HG03103 (cell line): ENCODE data around the gene HDDC3.

Experiments
- ATAC-seq: cut with Tn5 transposase; IDR thresholded peaks from one replicate; pipeline ENCODE4 v1.9.1; 2021; ENCODE audit warnings: low read depth; ENCODE audit not compliant: unreplicated experiment

HDDC3 gene

DNA sequence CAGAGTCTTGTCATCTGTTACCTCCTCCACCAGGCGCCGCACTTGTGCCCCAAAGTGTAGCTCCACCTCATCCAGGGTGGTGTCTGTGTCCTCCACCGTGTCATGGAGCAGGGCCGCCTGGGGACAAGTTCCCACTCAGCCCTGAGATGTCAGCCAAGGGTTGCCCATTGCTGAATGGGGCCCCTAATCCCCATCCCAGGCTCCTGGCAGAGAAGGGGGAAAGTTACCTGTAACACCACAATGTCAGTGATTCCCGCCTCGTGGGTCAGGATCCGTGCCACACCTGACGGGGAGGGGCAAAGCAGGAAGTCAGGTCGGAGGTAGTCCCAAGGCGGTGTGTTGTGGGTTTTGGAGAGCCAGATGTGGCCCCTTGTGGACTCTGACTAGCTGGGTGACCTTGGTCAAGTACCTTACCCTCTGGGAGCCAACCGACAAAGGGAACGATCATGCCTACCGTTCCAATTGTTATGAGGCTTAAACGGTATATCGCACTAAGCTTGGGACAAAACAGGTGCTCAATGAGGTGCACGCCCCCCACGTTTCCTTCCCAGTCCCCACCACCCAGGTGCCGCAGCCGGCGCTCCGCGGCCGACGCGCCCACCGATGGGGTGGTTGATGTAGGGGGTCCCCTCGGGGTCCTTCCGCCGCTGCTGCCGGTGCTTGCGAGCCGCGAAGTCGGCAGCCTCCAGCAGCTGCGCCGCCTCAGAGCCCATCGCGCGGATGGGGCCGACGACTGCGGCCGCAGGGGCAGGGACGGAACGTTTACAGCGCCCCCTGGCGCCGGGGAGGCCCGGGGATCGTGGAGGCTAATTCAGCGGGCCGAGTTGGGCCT is at the start of gene HDDC3:
TSS of gene HDDC3 (minus strand) at position 722 of the 832 bp plus-strand sequence. CDS start at position 713, 9 bp downstream.
- ATAC-seq = peak; percentile 33

DNA sequence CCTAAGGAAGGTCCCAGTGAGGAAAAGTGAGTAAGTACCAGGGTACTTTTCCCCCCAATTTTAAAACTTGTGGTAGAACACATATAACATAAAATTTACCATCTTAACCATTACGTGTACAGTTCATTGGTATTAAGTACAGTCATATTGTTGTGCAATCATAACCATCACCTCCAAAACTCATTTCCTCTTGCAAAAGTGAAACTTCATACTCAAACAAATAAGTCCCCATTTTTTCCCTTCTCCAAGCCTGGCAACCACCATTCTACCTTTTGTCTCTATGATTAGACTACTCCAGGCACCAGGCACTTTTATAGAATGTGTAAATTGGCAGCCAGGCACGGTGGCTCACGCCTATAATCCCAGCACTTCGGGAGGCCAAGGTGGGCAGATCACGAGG is 49.8 kb upstream of the HDDC3 start:
- peak; percentile 34 for ATAC-seq

DNA sequence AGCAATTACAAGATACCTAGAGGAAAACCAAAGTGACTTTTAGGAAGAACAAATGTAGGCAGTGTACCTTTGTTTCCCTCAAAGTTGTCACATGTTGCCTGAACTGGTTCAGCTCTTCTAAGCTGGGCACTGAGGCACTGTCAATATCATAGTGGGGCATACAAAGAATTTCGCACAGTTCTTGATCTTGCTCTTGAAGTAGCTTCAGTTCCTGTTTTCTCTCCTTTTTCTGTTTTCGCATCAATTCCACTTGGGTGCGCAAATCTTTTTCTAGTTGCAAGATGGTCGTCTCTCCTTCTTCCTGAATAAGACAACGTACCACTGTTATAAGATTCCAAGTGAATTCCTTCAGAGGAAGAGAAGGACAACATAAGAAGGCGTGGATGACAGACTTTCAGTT is 49.3 kb upstream of the HDDC3 start:
- peak; percentile 76 for ATAC-seq

DNA sequence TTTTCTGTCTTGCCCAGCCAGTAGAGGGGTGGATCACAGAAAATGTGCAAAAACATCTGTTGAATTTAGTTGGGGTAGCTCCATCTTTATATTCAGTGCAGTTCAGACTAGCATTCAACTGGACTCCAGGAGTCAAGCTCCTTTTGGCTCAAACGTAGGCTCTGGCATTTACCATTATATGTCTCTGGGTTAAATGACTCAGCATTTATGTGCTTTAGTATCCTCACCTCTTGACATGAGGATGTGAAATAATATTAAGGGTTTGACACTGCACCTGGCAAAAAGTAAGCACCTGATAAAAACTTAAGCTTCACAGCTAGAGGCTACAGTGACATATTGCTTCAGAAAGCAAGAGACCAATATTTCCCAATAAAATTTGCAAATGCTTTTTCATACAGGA is 47.2 kb upstream of the HDDC3 start:
- no peak for ATAC-seq

DNA sequence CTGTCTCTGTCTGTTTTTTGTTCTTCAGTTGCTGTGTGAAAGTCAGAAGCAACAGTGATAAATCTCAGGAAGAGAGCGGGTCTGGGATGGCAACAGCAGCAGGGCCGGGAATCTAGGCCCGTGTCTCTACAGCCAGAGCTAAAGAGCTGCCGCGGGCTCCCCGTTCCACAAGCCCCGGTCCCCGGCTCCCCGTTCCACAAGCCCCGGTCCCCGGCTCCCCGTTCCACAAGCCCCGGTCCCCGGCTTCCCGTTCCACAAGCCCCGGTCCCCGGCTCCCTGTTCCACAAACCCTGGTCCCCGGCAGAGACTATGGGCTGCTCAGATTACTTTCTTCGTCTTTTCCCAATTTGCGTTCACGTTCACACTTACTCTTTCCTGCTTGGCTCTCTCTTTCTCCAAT is 41.9 kb upstream of the HDDC3 start:
- ATAC-seq = no peak

- ATAC-seq = no peak
Measured at GRCh38 chr15:90972133-90972532, 39.8 kb upstream of the HDDC3 start.

GRCh38 chr15:90970274-90970673 is 37.9 kb upstream of the HDDC3 start:
- ATAC-seq = no peak

DNA sequence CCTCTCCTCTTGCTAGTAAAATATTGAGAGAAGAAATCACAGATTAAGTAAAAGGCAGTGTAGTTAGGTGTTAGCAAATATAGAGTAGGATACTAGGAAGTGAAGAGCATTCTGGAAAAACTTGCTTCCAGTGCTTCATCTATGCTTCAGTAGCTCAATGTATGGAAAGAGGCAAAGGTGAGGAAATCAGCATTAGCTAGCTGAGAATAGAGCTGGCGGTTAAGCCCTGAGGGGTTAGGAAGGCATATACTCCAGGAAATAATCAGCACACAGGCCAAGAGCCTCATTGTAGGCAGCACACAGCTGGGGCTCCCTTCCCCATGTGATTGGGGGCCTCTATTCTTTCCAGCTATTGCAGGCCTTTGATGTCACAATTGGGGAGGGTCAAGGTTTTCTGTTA is 36.1 kb upstream of the HDDC3 start:
- ATAC-seq = no peak

DNA sequence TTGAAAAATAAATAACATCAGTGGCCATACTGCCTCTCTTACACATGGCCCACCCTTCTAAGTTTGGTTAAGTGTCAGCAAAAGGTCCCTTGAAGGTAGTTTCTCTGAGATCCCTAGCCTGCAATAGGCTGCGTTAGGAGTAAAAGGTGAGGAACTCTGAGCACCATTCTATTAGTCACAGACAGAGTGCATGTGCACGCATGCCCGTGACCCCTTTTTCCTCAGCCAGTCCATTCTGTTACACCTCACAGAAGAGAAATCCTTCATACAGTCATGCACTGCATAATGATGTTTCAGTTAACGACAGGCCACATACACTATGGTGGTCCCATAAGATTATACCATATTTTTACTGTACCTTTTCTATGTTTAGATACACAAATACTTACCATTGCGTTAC is 34.9 kb upstream of the HDDC3 start:
- ATAC-seq = no peak

DNA sequence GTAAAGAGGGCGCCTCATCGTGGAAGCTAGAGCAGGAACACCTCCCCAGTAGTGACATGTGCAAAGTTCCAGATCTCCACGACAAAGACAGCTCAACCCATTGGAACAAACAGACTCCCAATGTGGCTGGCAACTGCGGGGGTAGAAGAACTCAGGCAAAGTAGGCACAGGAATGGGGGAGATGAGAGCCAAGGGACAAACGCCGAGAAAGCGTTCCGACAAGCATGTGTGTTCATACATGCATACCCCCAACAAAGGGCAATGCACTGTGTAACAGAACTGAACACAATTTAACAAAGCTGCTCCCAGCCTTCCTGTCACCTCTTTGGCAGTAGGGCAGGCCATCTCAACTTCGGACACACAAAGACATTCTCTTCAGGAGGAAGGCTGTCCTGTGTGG is 33.9 kb upstream of the HDDC3 start:
- ATAC-seq = no peak

DNA sequence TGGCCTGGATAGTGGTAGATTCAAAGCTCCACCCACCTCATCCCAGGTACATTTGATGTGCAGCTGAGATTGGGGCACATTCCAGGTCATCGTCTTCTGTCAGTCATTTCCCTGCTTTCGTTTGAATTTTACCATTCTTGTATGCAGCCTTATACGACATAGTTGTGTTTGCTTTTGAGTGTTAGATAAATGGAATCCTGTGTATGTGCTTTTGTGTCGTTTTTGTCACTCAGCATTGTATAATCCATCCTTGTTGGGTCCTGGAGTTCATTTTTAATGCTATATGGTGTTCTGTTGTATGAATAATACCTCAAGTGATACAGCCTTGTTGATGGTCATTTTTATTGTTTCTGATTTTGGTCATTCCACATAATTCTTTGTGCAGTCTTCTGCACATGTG is 29.7 kb upstream of the HDDC3 start:
- no peak for ATAC-seq

DNA sequence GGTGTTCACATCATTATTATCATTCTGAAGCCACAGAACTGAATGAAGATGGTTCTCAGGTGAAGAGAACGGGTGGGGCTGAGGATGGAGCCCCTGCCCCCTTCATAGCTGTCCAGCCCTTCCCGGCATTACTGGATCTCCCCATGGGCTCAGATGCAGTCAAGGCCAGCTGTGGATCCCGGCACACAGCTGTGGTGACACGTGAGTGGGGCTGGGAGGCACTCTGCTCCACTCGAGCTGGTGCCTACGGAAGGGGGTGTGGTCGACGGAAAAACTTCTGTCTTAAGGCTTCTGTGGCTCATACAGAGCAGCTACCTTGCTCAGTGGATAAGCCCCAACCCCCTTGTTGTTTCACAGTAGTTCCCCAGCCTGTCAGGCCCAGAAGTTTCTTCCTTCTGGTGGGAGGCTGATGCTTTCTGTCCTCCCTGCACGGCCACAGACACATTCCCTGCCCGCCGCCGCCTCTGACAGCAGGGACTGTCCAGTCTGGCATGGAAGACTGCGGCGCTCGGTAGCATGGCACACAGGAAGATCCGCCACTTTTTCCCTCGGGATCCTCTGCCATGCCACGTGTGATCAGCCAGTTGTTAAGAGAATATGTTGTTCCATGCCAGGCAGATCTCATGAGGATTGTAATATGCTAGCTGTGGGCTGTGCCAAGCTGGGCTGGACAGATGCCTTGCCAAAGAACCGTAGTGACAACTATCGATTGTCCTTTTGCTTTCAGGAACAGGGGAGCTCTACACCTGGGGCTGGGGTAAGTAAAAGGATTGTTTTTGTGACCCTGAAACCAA is 28.1 kb upstream of the HDDC3 start:
- no peak for ATAC-seq

DNA sequence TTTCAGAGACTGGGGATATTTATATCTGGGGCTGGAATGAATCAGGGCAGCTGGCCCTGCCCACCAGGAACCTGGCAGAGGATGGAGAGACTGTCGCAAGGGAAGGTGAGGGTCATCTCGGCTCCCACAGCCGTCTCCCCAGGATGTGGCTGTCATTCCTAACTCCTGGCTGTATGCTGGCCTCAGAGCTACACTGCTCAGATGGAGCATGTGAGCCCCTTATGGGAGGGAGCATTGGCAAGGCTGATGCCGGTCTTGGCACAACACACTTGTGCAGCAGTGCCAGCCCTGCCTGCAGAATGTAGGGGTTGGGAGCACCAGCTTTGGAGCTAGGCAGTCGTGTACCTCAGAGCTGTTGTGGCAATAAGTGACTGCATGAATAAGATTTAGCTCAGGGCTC is 27.5 kb upstream of the HDDC3 start:
- no peak for ATAC-seq

GRCh38 chr15:90959028-90959595 is 26.8 kb upstream of the HDDC3 start:
- no peak for ATAC-seq

DNA sequence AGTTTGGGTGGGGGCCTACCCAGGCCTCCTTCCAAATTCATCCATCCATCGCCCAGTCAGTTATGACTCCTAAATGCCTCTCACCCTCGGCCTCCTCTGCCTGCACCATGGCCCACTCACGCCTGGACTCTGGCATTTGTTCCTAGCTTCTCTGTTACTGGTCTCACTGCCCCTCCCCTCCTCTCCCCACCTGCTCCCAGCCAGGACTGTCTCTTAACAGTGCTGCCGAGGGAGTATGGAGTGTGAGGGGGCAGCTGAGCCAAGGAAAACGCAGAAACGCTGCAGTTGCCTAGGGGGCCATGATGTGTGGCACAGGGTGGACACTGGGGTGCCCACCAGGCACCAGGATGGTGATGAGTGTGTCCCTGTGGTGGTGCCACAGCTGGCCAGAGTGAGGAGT is 25.4 kb upstream of the HDDC3 start:
- no peak for ATAC-seq

GRCh38 chr15:90957031-90957790 is 24.9 kb upstream of the HDDC3 start:
- no peak for ATAC-seq

DNA sequence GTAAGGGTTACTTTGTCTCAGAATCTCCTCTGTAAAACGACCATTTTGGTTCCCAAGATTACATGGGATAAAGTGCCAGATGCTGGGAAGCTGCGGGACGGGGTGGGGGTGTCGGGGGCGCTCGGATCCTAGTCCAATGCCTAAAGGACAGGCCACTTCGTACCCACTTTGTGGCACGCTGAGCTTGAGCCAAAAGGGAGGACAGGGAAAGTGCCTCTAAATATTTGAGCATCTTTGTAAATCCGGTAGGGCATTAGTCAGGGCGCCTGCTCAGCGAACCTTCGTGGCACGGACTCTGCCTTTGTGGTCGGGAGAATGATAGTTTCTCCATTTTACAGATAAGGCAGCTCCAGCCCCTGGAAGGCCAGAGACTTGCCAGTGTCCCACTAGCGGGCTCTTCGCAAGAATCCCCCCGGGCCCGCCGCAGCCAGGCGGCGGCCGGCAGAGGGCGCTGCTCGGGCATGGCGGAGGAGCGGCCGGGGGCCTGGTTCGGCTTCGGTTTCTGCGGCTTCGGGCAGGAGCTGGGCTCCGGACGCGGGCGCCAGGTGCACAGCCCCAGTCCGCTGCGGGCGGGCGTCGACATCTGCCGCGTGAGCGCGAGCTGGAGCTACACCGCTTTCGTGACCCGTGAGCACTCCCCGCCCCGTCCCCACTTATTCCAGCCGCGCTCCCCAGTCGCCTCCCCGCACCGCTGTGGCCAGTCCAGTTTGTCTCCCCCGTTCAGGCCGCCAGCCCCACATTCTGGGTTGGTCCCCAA is 24.1 kb upstream of the HDDC3 start:
- ATAC-seq = no peak

GRCh38 chr15:90955624-90956273 is 23.4 kb upstream of the HDDC3 start:
- ATAC-seq = no peak
